Measurements from ENCODE around the gene KRT2. TPM values are rescaled to one million over a fixed set of nuclear protein-coding genes. Genes with fewer than 3 reads are reported as not detected.

The KRT2 gene
- total and polyA plus RNA-seq, 8 donors, result not detected

GRCh38 chr12:52636592-52637258, 15.3 kb downstream of the KRT2 start:
- Histone ChIP-seq H3K27me3 (peaks cover 0 to 4% (median 0%) of the 10 kb centered on the region in 3 donors), H3K27ac (no peak overlapping the region), H3K4me3 (no peak overlapping the region), H3K4me1 (peaks cover 0 to 13% (median 0%) of the 10 kb centered on the region in 4 donors), H3K36me3 (no peaks in the 10 kb centered on the region), H3K9me3 (no peaks in the 10 kb centered on the region)
- DNase-seq, result no peak
- no peak for TF ChIP-seq POLR2AphosphoS5 (IDR thresholded peaks at IDR 0.05)
- TF ChIP-seq POLR2A (IDR thresholded peaks at IDR 0.05), result no peak
- TF ChIP-seq CTCF (IDR thresholded peaks at IDR 0.05), result no peak
- no peak for TF ChIP-seq EP300 (IDR thresholded peaks at IDR 0.05)
- intact Hi-C loops (cut with DNase I; ENCODE audit: low total_unique reads), result no loop called here
- 57 to 73% (median 60%) methylated on average over 5 of the region's 5 CpGs for WGBS, 5 donors

- Histone ChIP-seq H3K27ac (no peak overlapping the region), H3K36me3 (no peaks in the 10 kb centered on the region), H3K4me1 (peaks cover 0 to 13% (median 0%) of the 10 kb centered on the region in 4 donors), H3K27me3 (no peaks in the 10 kb centered on the region), H3K4me3 (no peak overlapping the region), H3K9me3 (no peaks in the 10 kb centered on the region)
- TF ChIP-seq POLR2AphosphoS5 (IDR thresholded peaks at IDR 0.05) (no peak), EP300 (IDR thresholded peaks at IDR 0.05) (no peak), CTCF (IDR thresholded peaks at IDR 0.05) (no peak), POLR2A (IDR thresholded peaks at IDR 0.05) (no peak)
- intact Hi-C loops (cut with DNase I; ENCODE audit: low total_unique reads), result no loop called here
- WGBS, 5 donors, result 65 to 76% (median 69%) methylated on average over 6 of the region's 6 CpGs
- DNase-seq, result no peak
These were observed 15.8 kb downstream of the KRT2 start for GRCh38 chr12:52636189-52636588.

GRCh38 chr12:52634266-52635056, 17.6 kb downstream of the KRT2 start:
- Histone ChIP-seq H3K9me3 (no peaks in the 10 kb centered on the region), H3K27me3 (no peaks in the 10 kb centered on the region), H3K4me3 (no peak overlapping the region), H3K4me1 (peaks cover 0 to 13% (median 0%) of the 10 kb centered on the region in 4 donors), H3K36me3 (no peaks in the 10 kb centered on the region), H3K27ac (no peak overlapping the region)
- intact Hi-C loops (cut with DNase I; ENCODE audit: low total_unique reads), result no loop called here
- WGBS, 5 donors, result 35 to 54% (median 41%) methylated on average over 6 to 7 of the region's 7 CpGs
- peak in 1 of 2 donors; percentile 73 for DNase-seq
- no peak for TF ChIP-seq POLR2AphosphoS5 (IDR thresholded peaks at IDR 0.05)
- TF ChIP-seq EP300 (IDR thresholded peaks at IDR 0.05), result no peak
- TF ChIP-seq CTCF (IDR thresholded peaks at IDR 0.05), result no peak
- no peak for TF ChIP-seq POLR2A (IDR thresholded peaks at IDR 0.05)

- peaks cover 0 to 13% (median 0%) of the 10 kb centered on the region in 4 donors for H3K4me1 ChIP-seq
- DNase-seq, result peak in 1 of 2 donors; percentile 34
- no peaks in the 10 kb centered on the region for H3K9me3 ChIP-seq
- no peak overlapping the region for H3K4me3 ChIP-seq
- H3K27ac ChIP-seq, result no peak overlapping the region
- no peaks in the 10 kb centered on the region for H3K27me3 ChIP-seq
- intact Hi-C loops (cut with DNase I; ENCODE audit: low total_unique reads), result no loop called here
- 46 to 66% (median 62%) methylated on average over 4 of the region's 4 CpGs for WGBS, 5 donors
- TF ChIP-seq CTCF (IDR thresholded peaks at IDR 0.05) (no peak), POLR2AphosphoS5 (IDR thresholded peaks at IDR 0.05) (no peak), EP300 (IDR thresholded peaks at IDR 0.05) (no peak), POLR2A (IDR thresholded peaks at IDR 0.05) (no peak)
- no peaks in the 10 kb centered on the region for H3K36me3 ChIP-seq
These were observed 18.6 kb downstream of the KRT2 start for GRCh38 chr12:52633383-52633782.
